ENCODE measurements around the gene PRR20G. TPM values are rescaled to one million over a fixed set of nuclear protein-coding genes. Genes with fewer than 3 reads are reported as not detected.
"Not testable (repeated sequence)": the region's sequence is repeated elsewhere in the genome, so short reads cannot be mapped to it uniquely, and the experiment has no call there.

PRR20G gene
- total RNA-seq, 1 donor from 2014 or later, result not detected

GRCh38 chr3:127305499-127306060, 17.7 kb upstream of the PRR20G start:
- intact Hi-C loops (cut with DNase I), result no loop called here
- DNase-seq (ENCODE audit: low spot score), result no peak
- ATAC-seq, result no peak

GRCh38 chr3:127304121-127304744, 16.4 kb upstream of the PRR20G start:
- no peak for DNase-seq (ENCODE audit: low spot score)
- no peak for ATAC-seq
- intact Hi-C loops (cut with DNase I), result no loop called here

- peak; percentile 86 for ATAC-seq
- no peak for DNase-seq (ENCODE audit: low spot score)
- intact Hi-C loops (cut with DNase I), result no loop called here
Observed at GRCh38 chr3:127299276-127299675, 11.4 kb upstream of the PRR20G start.

GRCh38 chr3:127296959-127297358, 9.1 kb upstream of the PRR20G start:
- intact Hi-C loops (cut with DNase I), result no loop called here
- no peak for DNase-seq (ENCODE audit: low spot score)
- ATAC-seq, result no peak

- ATAC-seq, result no peak
- DNase-seq (ENCODE audit: low spot score), result no peak
- intact Hi-C loops (cut with DNase I), result no loop called here
Observed at GRCh38 chr3:127296166-127296565, 8.3 kb upstream of the PRR20G start.

GRCh38 chr3:127293650-127294049, 5.8 kb upstream of the PRR20G start:
- intact Hi-C loops (cut with DNase I); DNase-seq (ENCODE audit: low spot score); ATAC-seq: not testable (repeated sequence)

- ATAC-seq, result no peak
- intact Hi-C loops (cut with DNase I), result no loop called here
- DNase-seq (ENCODE audit: low spot score), result no peak
Observed at GRCh38 chr3:127291611-127292010, 3.8 kb upstream of the PRR20G start.

GRCh38 chr3:127291114-127291513, 3.3 kb upstream of the PRR20G start:
- DNase-seq (ENCODE audit: low spot score) (no peak), ATAC-seq (no peak)
- intact Hi-C loops (cut with DNase I), result no loop called here

- intact Hi-C loops (cut with DNase I), result no loop called here
- no peak for DNase-seq (ENCODE audit: low spot score)
- ATAC-seq, result no peak
Observed at GRCh38 chr3:127289706-127290575, 2.1 kb upstream of the PRR20G start.

GRCh38 chr3:127288921-127289705, 1.3 kb upstream of the PRR20G start:
- ATAC-seq (no peak), DNase-seq (ENCODE audit: low spot score) (no peak)
- intact Hi-C loops (cut with DNase I), result no loop called here

GRCh38 chr3:127288343-127288742, 497 bp upstream of the PRR20G start:
- intact Hi-C loops (cut with DNase I), result no loop called here
- DNase-seq (ENCODE audit: low spot score) (no peak), ATAC-seq (no peak)

- no peak for DNase-seq (ENCODE audit: low spot score)
- intact Hi-C loops (cut with DNase I), result no loop called here
- ATAC-seq, result no peak
Observed at GRCh38 chr3:127286571-127287140, 1.2 kb downstream of the PRR20G start.

- intact Hi-C loops (cut with DNase I), result no loop called here
- no peak for DNase-seq (ENCODE audit: low spot score)
- ATAC-seq, result no peak
Observed at GRCh38 chr3:127284258-127284657, 3.6 kb downstream of the PRR20G start.

- no peak for ATAC-seq
- intact Hi-C loops (cut with DNase I), result no loop called here
- no peak for DNase-seq (ENCODE audit: low spot score)
Observed at GRCh38 chr3:127277561-127277960, 10.3 kb downstream of the PRR20G start.

- DNase-seq (ENCODE audit: low spot score) (no peak), ATAC-seq (no peak)
- intact Hi-C loops (cut with DNase I), result no loop called here
Observed at GRCh38 chr3:127276995-127277394, 10.9 kb downstream of the PRR20G start.

GRCh38 chr3:127276396-127276795, 11.4 kb downstream of the PRR20G start:
- intact Hi-C loops (cut with DNase I), result no loop called here

GRCh38 chr3:127275287-127275781, 12.5 kb downstream of the PRR20G start:
- intact Hi-C loops (cut with DNase I), result no loop called here
- ATAC-seq (no peak), DNase-seq (ENCODE audit: low spot score) (no peak)

More at GRCh38 chr3:127276396-127276795, 11.4 kb downstream of the PRR20G start:
- DNase-seq (ENCODE audit: low spot score) (no peak), ATAC-seq (no peak)

- intact Hi-C loops (cut with DNase I), result no loop called here
- no peak for DNase-seq (ENCODE audit: low spot score)
Observed at GRCh38 chr3:127274200-127274760, 13.6 kb downstream of the PRR20G start.

GRCh38 chr3:127273206-127273605, 14.6 kb downstream of the PRR20G start:
- no peak for ATAC-seq
- intact Hi-C loops (cut with DNase I), result no loop called here

More at GRCh38 chr3:127274200-127274760, 13.6 kb downstream of the PRR20G start:
- ATAC-seq, result no peak

More at GRCh38 chr3:127273206-127273605, 14.6 kb downstream of the PRR20G start:
- no peak for DNase-seq (ENCODE audit: low spot score)
